Measurements from ENCODE around the gene IPO13.

IPO13 gene

DNA sequence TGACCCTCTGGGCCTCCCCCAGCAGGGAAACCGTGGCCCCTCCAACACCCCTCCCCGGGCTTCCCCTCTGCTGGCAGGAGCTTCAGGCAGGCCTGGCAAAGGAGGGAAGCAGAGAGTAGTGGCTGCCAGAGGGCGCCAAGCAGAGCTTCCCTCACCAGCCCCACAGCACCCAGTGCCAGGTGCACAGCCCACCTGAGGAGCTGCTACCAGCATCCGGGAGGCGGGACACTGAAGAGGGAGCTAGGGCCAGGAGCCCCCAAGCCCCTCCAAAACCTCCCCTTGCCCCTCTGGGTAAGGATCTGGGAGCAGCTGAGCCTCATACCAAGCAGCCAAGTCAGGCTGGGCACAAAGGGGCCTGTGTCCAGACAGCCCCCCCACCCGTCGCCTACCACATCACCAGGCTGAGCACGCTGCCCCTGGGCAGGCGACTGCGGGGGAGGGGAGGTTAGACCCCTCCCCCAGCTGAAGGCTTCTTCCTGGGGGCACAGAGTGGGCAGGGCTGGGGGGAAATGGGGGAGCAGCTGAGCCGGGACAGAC lies 64.3 kb downstream of the IPO13 start:
- Histone ChIP-seq H3K4me2 (ENCODE audit: low read depth, low read length, poor library complexity, severe bottlenecking) (no peak overlapping the region), H3K9me3 (ENCODE audit: insufficient read depth, low read length) (no peaks in the 10 kb centered on the region), H3K4me3 (ENCODE audit: insufficient read depth, low read length, poor library complexity, severe bottlenecking) (no peak overlapping the region), H3K27me3 (ENCODE audit: low read length) (no peaks in the 10 kb centered on the region), H4K20me1 (ENCODE audit: low read depth, low read length) (no peaks in the 10 kb centered on the region), H3K9me2 (replicated peaks; ENCODE audit: insufficient read depth, low read length) (no peaks in the 10 kb centered on the region), H3K27ac (ENCODE audit: low read depth, low read length) (no peak overlapping the region), H3K36me3 (ENCODE audit: low read length) (no peaks in the 10 kb centered on the region), H3K9ac (ENCODE audit: low read length) (no peak overlapping the region), H3F3A (ENCODE audit: insufficient read depth) (no peaks in the 10 kb centered on the region), H3K79me2 (ENCODE audit: insufficient read depth, low read length) (no peaks in the 10 kb centered on the region), H2AFZ (ENCODE audit: low read depth, low read length, severe bottlenecking) (no peak overlapping the region)
- TF ChIP-seq CTCF (IDR thresholded peaks at IDR 0.05; ENCODE audit: insufficient read depth, low read length, poor library complexity, severe bottlenecking) (no peak), EZH2phosphoT487 (conservative IDR thresholded peaks at IDR 0.05; ENCODE audit: low read length) (no peak)

- no peak overlapping the region for H3K4me3 ChIP-seq (ENCODE audit: insufficient read depth, low read length, poor library complexity, severe bottlenecking)
- H3K9ac ChIP-seq (ENCODE audit: low read length) = no peak overlapping the region
- no peaks in the 10 kb centered on the region for H3K9me2 ChIP-seq (replicated peaks; ENCODE audit: insufficient read depth, low read length)
- no peak overlapping the region for H3K4me2 ChIP-seq (ENCODE audit: low read depth, low read length, poor library complexity, severe bottlenecking)
- H3K36me3 ChIP-seq (ENCODE audit: low read length) = no peaks in the 10 kb centered on the region
- H3K9me3 ChIP-seq (ENCODE audit: insufficient read depth, low read length) = no peaks in the 10 kb centered on the region
- TF ChIP-seq CTCF (IDR thresholded peaks at IDR 0.05; ENCODE audit: insufficient read depth, low read length, poor library complexity, severe bottlenecking) (no peak), EZH2phosphoT487 (conservative IDR thresholded peaks at IDR 0.05; ENCODE audit: low read length) (no peak)
- H3F3A ChIP-seq (ENCODE audit: insufficient read depth) = no peaks in the 10 kb centered on the region
- no peak overlapping the region for H2AFZ ChIP-seq (ENCODE audit: low read depth, low read length, severe bottlenecking)
- H3K27ac ChIP-seq (ENCODE audit: low read depth, low read length) = no peak overlapping the region
- H4K20me1 ChIP-seq (ENCODE audit: low read depth, low read length) = no peaks in the 10 kb centered on the region
- H3K27me3 ChIP-seq (ENCODE audit: low read length) = no peaks in the 10 kb centered on the region
- no peaks in the 10 kb centered on the region for H3K79me2 ChIP-seq (ENCODE audit: insufficient read depth, low read length)
Measured at GRCh38 chr1:44012404-44012803, 65.7 kb downstream of the IPO13 start.

- Histone ChIP-seq H3K79me2 (ENCODE audit: insufficient read depth, low read length) (no peaks in the 10 kb centered on the region), H3K9ac (ENCODE audit: low read length) (no peak overlapping the region)
Measured at GRCh38 chr1:44012941-44013609, 66.3 kb downstream of the IPO13 start.

More at GRCh38 chr1:44012941-44013609, 66.3 kb downstream of the IPO13 start:
- no peak overlapping the region for H3K27ac ChIP-seq (ENCODE audit: low read depth, low read length)
- H3K9me3 ChIP-seq (ENCODE audit: insufficient read depth, low read length) = no peaks in the 10 kb centered on the region
- no peaks in the 10 kb centered on the region for H3K9me2 ChIP-seq (replicated peaks; ENCODE audit: insufficient read depth, low read length)
- H2AFZ ChIP-seq (ENCODE audit: low read depth, low read length, severe bottlenecking) = no peak overlapping the region
- H3K4me3 ChIP-seq (ENCODE audit: insufficient read depth, low read length, poor library complexity, severe bottlenecking) = no peak overlapping the region
- H3K4me2 ChIP-seq (ENCODE audit: low read depth, low read length, poor library complexity, severe bottlenecking) = no peak overlapping the region
- no peaks in the 10 kb centered on the region for H4K20me1 ChIP-seq (ENCODE audit: low read depth, low read length)
- TF ChIP-seq CTCF (IDR thresholded peaks at IDR 0.05; ENCODE audit: insufficient read depth, low read length, poor library complexity, severe bottlenecking) (no peak), EZH2phosphoT487 (conservative IDR thresholded peaks at IDR 0.05; ENCODE audit: low read length) (no peak)
- H3F3A ChIP-seq (ENCODE audit: insufficient read depth) = no peaks in the 10 kb centered on the region
- no peaks in the 10 kb centered on the region for H3K36me3 ChIP-seq (ENCODE audit: low read length)
- no peaks in the 10 kb centered on the region for H3K27me3 ChIP-seq (ENCODE audit: low read length)

Data from SU-DHL-6 (cell line).